Prostate gland (tissue), 2 donors: ENCODE data around the gene C2orf15.

Experiments used
- POLR2A ChIP-seq: fragments of 450-650 bp; IDR thresholded peaks from one replicate; pipeline ENCODE4 v1.6.1; 2016; ENCODE audit warnings: antibody characterized with exemption, mild to moderate bottlenecking
- POLR2AphosphoS5 ChIP-seq: sonication (generic); formaldehyde crosslinking; IDR thresholded peaks from one replicate; pipeline ENCODE4 v1.6.1; 2017; ENCODE audit warnings: antibody characterized with exemption
- TF ChIP-seq, protein P1 (sequence below), 4 experiments: fragments of 200-600 bp in 2 of 4; fragments of 450-650 bp in 2 of 4; sonication (generic) in 2 of 4; IDR thresholded peaks; 1 replicate in 3 of 4; 2 replicates in 1 of 4; pipeline ENCODE4 v1.5.1; 2016 to 2019; ENCODE audit warnings: antibody characterized with exemption in 4 of 4, mild to moderate bottlenecking in 2 of 4, moderate library complexity in 2 of 4

DNA sequence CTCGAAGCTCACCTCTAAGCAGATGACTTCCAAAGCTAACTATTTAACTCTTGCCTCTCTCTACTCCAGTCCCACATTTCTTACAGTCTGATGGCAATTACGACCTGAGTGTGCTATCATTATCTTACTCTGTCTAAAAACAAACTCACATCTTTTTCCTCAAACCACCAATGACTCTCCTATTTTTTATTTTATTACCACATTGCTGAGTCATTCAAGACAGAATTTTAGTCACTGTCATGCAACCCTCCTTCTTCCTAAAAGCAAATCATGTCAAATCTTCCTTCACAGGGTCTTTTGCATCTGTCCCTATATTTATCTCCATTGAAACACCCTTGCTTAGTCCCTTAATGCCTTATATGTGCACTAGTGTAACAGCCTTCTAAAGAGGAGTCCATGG, 34.6 kb upstream of the C2orf15 start:
- TF ChIP-seq, protein P1, sequence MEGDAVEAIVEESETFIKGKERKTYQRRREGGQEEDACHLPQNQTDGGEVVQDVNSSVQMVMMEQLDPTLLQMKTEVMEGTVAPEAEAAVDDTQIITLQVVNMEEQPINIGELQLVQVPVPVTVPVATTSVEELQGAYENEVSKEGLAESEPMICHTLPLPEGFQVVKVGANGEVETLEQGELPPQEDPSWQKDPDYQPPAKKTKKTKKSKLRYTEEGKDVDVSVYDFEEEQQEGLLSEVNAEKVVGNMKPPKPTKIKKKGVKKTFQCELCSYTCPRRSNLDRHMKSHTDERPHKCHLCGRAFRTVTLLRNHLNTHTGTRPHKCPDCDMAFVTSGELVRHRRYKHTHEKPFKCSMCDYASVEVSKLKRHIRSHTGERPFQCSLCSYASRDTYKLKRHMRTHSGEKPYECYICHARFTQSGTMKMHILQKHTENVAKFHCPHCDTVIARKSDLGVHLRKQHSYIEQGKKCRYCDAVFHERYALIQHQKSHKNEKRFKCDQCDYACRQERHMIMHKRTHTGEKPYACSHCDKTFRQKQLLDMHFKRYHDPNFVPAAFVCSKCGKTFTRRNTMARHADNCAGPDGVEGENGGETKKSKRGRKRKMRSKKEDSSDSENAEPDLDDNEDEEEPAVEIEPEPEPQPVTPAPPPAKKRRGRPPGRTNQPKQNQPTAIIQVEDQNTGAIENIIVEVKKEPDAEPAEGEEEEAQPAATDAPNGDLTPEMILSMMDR (IDR thresholded peaks at IDR 0.05): no peak
- TF ChIP-seq POLR2A (no peak), POLR2AphosphoS5 (no peak)
